ENCODE measurements around the gene THSD4.

The THSD4 gene

DNA sequence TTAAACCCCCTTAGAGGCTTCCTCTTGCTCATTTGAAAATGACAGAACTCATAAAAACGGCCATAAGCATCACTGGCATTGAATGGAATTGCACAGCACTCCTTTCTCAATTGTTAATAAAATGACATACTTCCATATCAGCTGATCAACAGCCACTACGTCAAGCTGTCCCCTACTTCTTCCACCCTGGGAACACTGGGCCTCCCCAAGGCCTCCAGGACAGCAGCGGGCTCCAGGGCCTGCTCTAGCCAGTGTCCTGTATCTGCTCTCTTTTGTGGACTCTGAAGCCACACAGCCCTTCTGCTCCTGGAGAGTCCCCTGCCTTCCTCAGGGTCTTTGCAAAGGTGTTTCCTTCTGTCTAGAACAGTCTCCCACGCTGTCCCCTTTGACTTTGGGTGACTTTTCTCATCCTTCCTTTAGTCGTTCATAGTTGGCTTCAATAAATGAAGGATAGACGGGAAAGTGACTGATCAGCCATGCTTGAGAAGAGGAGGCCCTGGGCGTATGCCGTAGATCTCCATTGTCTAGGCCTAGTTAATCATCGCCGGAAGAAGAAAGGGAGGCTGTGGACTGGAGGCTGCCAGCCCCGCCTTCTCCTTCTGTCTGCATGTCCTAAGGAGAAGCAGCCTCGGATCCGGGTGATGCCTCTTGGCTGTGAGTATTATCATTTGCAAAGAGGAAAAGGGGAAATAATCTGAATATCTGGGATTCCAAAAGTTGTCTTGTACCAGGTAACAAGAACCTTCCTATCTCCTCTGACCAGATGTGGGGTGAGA is 4.7 kb upstream of the THSD4 start:
- H3K27me3 ChIP-seq, result peaks cover 10% of the 10 kb centered on the region
- peaks cover under 1% of the 10 kb centered on the region; the same call in 1 of the 2 replicates for H4K20me1 ChIP-seq
- H3K36me3 ChIP-seq, result no peaks in the 10 kb centered on the region
- H3K9me3 ChIP-seq, result no peaks in the 10 kb centered on the region
- H3K27ac ChIP-seq, result no peak overlapping the region
- no peak overlapping the region for H3K4me3 ChIP-seq
- peaks cover 5% of the 10 kb centered on the region for H3K4me1 ChIP-seq
- no peak overlapping the region for H3K4me2 ChIP-seq
- TF ChIP-seq Cebpa-rat (IDR thresholded peaks at IDR 0.05), result no peak
- H3K9ac ChIP-seq, result no peak overlapping the region

DNA sequence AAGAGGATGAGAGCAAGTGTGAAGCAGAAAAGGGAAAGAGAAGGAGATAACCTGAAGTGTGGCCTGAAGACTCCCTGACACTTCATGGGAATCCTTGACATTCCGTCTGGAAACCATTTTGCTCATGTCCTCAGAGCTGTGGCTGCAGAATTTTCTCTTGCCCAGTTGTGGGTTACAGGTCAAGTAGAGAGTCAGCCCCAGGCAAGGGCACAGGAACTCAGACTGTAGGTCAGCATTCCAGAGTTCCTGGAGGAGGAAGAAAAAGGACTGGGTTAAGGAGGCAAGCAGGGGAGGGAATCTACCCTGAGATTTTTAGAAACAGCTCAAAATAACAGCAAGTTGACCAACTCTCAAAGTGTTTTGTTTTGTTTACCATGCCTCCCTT is 4.1 kb upstream of the THSD4 start:
- Histone ChIP-seq H3K36me3 (no peaks in the 10 kb centered on the region), H3K27me3 (peaks cover 16% of the 10 kb centered on the region), H3K4me3 (no peak overlapping the region), H3K9me3 (no peaks in the 10 kb centered on the region), H3K27ac (no peak overlapping the region), H3K9ac (no peak overlapping the region), H3K4me1 (peaks cover 10% of the 10 kb centered on the region), H3K4me2 (no peak overlapping the region), H4K20me1 (peaks cover 6% of the 10 kb centered on the region; the same call in 1 of the 2 replicates)
- TF ChIP-seq Cebpa-rat (IDR thresholded peaks at IDR 0.05), result no peak

- no peak for TF ChIP-seq Cebpa-rat (IDR thresholded peaks at IDR 0.05)
- Histone ChIP-seq H4K20me1 (peaks cover 13% of the 10 kb centered on the region; the same call in 1 of the 2 replicates), H3K4me2 (no peak overlapping the region), H3K36me3 (no peaks in the 10 kb centered on the region), H3K27ac (no peak overlapping the region), H3K4me1 (peaks cover 10% of the 10 kb centered on the region), H3K9ac (no peak overlapping the region), H3K4me3 (no peak overlapping the region), H3K27me3 (peaks cover 23% of the 10 kb centered on the region), H3K9me3 (no peaks in the 10 kb centered on the region)
Measured at GRCh38 chr15:71111950-71112349, 3.3 kb upstream of the THSD4 start.

DNA sequence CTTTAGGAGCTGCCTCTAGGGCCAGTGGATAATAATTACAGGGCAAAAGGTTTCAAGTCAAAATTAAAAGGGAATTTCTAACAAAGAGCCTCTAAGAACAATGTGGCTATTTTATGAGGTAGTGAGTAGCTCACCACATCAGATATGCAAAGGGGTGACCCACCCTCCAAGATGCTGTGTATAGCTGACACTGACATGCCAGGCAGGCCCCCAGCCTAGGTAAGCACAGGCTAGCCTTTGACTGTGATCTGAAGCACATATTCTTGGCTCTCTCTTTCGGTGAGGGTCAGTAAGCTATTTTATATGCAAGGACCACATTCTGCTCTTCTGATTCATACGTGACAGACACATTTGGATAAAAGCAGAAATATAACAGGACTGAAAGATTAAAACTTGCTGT is 2.8 kb upstream of the THSD4 start:
- H3K4me2 ChIP-seq, result no peak overlapping the region
- peaks cover 12% of the 10 kb centered on the region for H3K4me1 ChIP-seq
- peaks cover 13% of the 10 kb centered on the region; the same call in 1 of the 2 replicates for H4K20me1 ChIP-seq
- no peak overlapping the region for H3K27ac ChIP-seq
- no peaks in the 10 kb centered on the region for H3K9me3 ChIP-seq
- TF ChIP-seq Cebpa-rat (IDR thresholded peaks at IDR 0.05), result no peak
- H3K36me3 ChIP-seq, result no peaks in the 10 kb centered on the region
- H3K27me3 ChIP-seq, result peaks cover 28% of the 10 kb centered on the region
- no peak overlapping the region for H3K4me3 ChIP-seq
- no peak overlapping the region for H3K9ac ChIP-seq

GRCh38 chr15:71114066-71114680 is 1.1 kb upstream of the THSD4 start:
- Histone ChIP-seq H3K4me1 (peaks cover 29% of the 10 kb centered on the region), H3K4me2 (no peak overlapping the region), H3K4me3 (no peak overlapping the region), H3K9me3 (no peaks in the 10 kb centered on the region), H3K27me3 (peaks cover 33% of the 10 kb centered on the region), H3K36me3 (no peaks in the 10 kb centered on the region), H3K9ac (no peak overlapping the region), H3K27ac (no peak overlapping the region), H4K20me1 (peaks cover 13% of the 10 kb centered on the region; the same call in 1 of the 2 replicates)
- no peak for TF ChIP-seq Cebpa-rat (IDR thresholded peaks at IDR 0.05)

GRCh38 chr15:71115567-71116351 is 488 bp downstream of the THSD4 start:
- Histone ChIP-seq H4K20me1 (peaks cover 13% of the 10 kb centered on the region; the same call in 1 of the 2 replicates), H3K9me3 (no peaks in the 10 kb centered on the region), H3K4me2 (peak overlapping the region; percentile 97), H3K9ac (peak overlapping the region; percentile 48; the same call in 1 of the 2 replicates), H3K27ac (no peak overlapping the region), H3K4me1 (peaks cover 32% of the 10 kb centered on the region), H3K4me3 (peak overlapping the region; percentile 76), H3K27me3 (peaks cover 33% of the 10 kb centered on the region), H3K36me3 (no peaks in the 10 kb centered on the region)
- TF ChIP-seq Cebpa-rat (IDR thresholded peaks at IDR 0.05), result no peak

GRCh38 chr15:71116366-71116765 is 1.1 kb downstream of the THSD4 start:
- no peak overlapping the region for H3K4me3 ChIP-seq
- no peak overlapping the region for H3K27ac ChIP-seq

GRCh38 chr15:71116942-71117341 is 1.7 kb downstream of the THSD4 start:
- Histone ChIP-seq H3K4me1 (peaks cover 32% of the 10 kb centered on the region), H3K27me3 (peaks cover 33% of the 10 kb centered on the region), H3K9ac (no peak overlapping the region), H3K4me3 (no peak overlapping the region), H4K20me1 (peaks cover 13% of the 10 kb centered on the region; the same call in 1 of the 2 replicates), H3K9me3 (no peaks in the 10 kb centered on the region), H3K4me2 (no peak overlapping the region), H3K27ac (no peak overlapping the region), H3K36me3 (no peaks in the 10 kb centered on the region)
- no peak for TF ChIP-seq Cebpa-rat (IDR thresholded peaks at IDR 0.05)

More at GRCh38 chr15:71116366-71116765, 1.1 kb downstream of the THSD4 start:
- H4K20me1 ChIP-seq, result peaks cover 13% of the 10 kb centered on the region; the same call in 1 of the 2 replicates
- no peak overlapping the region; the same call in 1 of the 2 replicates for H3K9ac ChIP-seq
- no peak for TF ChIP-seq Cebpa-rat (IDR thresholded peaks at IDR 0.05)
- H3K4me1 ChIP-seq, result peaks cover 32% of the 10 kb centered on the region
- H3K36me3 ChIP-seq, result no peaks in the 10 kb centered on the region
- no peaks in the 10 kb centered on the region for H3K9me3 ChIP-seq
- peak overlapping the region; percentile 97 for H3K4me2 ChIP-seq
- H3K27me3 ChIP-seq, result peaks cover 33% of the 10 kb centered on the region

DNA sequence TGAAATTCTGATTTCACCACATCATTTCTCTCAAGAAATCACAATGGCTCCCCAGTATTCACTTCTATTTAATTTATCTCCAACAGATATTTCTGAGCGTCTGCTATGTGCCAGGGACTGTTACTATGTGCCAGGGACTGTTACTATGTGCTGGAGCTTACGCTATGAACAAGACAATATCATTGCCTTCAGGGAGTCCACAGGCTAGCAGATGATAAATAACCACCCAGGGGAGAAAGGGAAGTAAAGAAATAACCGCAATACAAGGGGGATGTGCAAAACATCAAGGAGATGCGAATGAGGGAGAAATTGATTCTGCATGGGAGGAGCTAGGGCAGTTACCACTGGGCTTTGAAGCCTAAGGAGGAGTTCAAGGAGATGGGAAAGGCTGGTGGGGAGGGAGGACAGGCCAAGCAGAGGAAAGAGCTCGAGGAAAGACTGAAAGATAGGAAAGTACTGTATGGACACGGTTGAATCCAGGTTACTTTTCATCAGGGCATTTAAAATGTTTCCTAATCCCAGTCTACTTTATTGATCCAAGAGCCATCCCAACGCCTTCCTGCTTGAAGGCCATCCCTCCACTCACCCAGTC is 2.5 kb downstream of the THSD4 start:
- H3K4me1 ChIP-seq, result peaks cover 32% of the 10 kb centered on the region
- no peaks in the 10 kb centered on the region for H3K36me3 ChIP-seq
- H3K4me3 ChIP-seq, result no peak overlapping the region
- peaks cover 13% of the 10 kb centered on the region; the same call in 1 of the 2 replicates for H4K20me1 ChIP-seq
- TF ChIP-seq Cebpa-rat (IDR thresholded peaks at IDR 0.05), result no peak
- no peak overlapping the region for H3K9ac ChIP-seq
- H3K27me3 ChIP-seq, result peaks cover 33% of the 10 kb centered on the region
- H3K4me2 ChIP-seq, result peak overlapping the region; percentile 45
- no peak overlapping the region for H3K27ac ChIP-seq
- no peaks in the 10 kb centered on the region for H3K9me3 ChIP-seq

Data from BLaER1 (cell line).